ENCODE data around the gene KY.

Gene KY

DNA sequence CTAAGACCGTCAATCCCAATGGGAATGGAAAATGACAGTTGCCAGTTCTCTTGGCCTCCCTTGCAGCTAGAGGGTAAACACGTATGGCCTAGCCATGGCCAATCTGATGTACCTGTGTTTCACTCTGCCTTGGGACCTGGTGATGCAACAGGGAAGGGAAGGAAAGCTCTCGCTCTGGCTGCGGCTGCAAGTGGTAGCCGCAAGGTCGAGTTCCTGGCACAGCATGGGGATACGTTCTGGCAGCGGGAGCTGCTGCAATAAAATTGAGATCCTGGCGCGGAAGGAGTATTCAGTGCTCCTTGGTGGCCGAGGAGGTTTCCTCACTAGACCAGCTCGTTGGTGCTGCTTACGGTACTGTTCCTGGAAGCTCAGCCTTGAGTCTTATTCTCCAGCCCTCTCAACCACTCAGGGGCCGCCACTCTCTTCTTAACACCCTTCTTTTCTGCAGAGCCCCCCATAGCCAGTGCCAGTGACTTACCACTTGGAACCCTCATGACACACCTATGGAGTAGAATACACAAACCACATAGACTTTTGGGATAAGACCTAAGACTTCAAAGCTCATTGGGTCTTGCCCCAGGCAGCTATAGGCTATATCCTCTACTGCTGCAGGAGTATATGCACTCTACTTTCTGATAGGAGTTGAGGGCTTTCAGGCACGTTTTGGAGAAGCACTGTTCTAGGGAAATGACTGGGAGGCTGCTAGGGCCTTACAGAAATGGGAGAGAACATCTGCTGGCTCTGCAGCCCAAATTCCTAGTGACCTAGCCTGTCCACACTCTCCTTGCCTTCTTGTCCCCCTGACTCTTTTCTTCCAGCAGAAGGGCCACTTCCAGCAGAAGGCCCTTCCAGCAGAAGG is 2.7 kb downstream of the KY start:
- no peak for TF ChIP-seq POLR2AphosphoS5 (IDR thresholded peaks at IDR 0.05; ENCODE audit: low read depth, low read length)
- no peak for TF ChIP-seq FOXP2 (optimal IDR thresholded peaks at IDR 0.05; ENCODE audit: borderline replicate concordance, extremely low read depth, extremely low read length, insufficient read depth)
- TF ChIP-seq, protein P1, sequence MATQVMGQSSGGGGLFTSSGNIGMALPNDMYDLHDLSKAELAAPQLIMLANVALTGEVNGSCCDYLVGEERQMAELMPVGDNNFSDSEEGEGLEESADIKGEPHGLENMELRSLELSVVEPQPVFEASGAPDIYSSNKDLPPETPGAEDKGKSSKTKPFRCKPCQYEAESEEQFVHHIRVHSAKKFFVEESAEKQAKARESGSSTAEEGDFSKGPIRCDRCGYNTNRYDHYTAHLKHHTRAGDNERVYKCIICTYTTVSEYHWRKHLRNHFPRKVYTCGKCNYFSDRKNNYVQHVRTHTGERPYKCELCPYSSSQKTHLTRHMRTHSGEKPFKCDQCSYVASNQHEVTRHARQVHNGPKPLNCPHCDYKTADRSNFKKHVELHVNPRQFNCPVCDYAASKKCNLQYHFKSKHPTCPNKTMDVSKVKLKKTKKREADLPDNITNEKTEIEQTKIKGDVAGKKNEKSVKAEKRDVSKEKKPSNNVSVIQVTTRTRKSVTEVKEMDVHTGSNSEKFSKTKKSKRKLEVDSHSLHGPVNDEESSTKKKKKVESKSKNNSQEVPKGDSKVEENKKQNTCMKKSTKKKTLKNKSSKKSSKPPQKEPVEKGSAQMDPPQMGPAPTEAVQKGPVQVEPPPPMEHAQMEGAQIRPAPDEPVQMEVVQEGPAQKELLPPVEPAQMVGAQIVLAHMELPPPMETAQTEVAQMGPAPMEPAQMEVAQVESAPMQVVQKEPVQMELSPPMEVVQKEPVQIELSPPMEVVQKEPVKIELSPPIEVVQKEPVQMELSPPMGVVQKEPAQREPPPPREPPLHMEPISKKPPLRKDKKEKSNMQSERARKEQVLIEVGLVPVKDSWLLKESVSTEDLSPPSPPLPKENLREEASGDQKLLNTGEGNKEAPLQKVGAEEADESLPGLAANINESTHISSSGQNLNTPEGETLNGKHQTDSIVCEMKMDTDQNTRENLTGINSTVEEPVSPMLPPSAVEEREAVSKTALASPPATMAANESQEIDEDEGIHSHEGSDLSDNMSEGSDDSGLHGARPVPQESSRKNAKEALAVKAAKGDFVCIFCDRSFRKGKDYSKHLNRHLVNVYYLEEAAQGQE (IDR thresholded peaks at IDR 0.05; ENCODE audit: insufficient read depth in 1 of 2, low read depth in 2 of 2, low read length in 2 of 2): no peak
- no peak for TF ChIP-seq SIN3A (IDR thresholded peaks at IDR 0.05; ENCODE audit: borderline replicate concordance, insufficient read depth, low read length)
- TF ChIP-seq TAF1 (IDR thresholded peaks at IDR 0.05; ENCODE audit: borderline replicate concordance, insufficient read depth, low read length): no peak

DNA sequence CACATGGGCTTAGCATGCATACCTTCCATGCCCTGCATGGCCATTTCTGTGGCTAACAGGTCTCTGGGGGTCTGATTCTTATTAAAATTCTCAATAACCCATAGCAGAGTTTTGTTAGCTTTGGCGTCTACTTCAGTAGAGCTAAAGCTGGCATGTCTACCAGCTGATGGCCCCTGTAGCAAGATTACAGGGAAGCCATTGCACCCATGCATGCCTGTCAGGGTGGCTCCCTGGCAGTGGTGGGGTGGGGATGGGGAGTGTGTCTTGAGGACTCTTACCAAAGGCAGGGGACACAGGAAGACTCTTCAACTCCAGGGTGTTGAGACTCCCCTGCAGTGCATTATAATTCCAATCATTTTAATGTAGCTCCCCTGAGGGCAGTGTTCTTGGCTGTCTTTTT is 4.7 kb downstream of the KY start:
- no peak for TF ChIP-seq POLR2AphosphoS5 (IDR thresholded peaks at IDR 0.05; ENCODE audit: low read depth, low read length)
- no peak for TF ChIP-seq FOXP2 (optimal IDR thresholded peaks at IDR 0.05; ENCODE audit: borderline replicate concordance, extremely low read depth, extremely low read length, insufficient read depth)
- TF ChIP-seq, protein P1 (IDR thresholded peaks at IDR 0.05; ENCODE audit: insufficient read depth in 1 of 2, low read depth in 2 of 2, low read length in 2 of 2): no peak
- no peak for TF ChIP-seq SIN3A (IDR thresholded peaks at IDR 0.05; ENCODE audit: borderline replicate concordance, insufficient read depth, low read length)
- TF ChIP-seq TAF1 (IDR thresholded peaks at IDR 0.05; ENCODE audit: borderline replicate concordance, insufficient read depth, low read length): no peak

DNA sequence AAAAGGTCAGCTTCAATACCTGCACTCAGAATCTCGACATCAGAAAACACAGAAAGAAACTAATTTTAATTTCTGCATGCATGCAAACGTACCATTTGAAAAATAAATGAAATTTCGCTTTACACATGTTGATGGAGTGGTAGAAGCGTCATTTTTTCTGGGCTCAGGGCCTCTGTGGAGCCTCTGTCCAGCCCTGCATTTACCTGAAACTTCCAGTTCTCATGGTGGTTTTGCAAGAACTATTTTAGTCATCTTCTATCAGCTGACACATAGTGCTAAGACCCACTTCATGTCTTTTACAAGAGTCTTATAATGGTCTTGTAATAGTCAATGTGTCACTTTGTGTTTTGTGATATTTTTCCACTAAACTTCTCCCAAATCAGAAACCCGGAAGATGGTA is 5.3 kb downstream of the KY start:
- TF ChIP-seq, protein P1 (IDR thresholded peaks at IDR 0.05; ENCODE audit: insufficient read depth in 1 of 2, low read depth in 2 of 2, low read length in 2 of 2): no peak

DNA sequence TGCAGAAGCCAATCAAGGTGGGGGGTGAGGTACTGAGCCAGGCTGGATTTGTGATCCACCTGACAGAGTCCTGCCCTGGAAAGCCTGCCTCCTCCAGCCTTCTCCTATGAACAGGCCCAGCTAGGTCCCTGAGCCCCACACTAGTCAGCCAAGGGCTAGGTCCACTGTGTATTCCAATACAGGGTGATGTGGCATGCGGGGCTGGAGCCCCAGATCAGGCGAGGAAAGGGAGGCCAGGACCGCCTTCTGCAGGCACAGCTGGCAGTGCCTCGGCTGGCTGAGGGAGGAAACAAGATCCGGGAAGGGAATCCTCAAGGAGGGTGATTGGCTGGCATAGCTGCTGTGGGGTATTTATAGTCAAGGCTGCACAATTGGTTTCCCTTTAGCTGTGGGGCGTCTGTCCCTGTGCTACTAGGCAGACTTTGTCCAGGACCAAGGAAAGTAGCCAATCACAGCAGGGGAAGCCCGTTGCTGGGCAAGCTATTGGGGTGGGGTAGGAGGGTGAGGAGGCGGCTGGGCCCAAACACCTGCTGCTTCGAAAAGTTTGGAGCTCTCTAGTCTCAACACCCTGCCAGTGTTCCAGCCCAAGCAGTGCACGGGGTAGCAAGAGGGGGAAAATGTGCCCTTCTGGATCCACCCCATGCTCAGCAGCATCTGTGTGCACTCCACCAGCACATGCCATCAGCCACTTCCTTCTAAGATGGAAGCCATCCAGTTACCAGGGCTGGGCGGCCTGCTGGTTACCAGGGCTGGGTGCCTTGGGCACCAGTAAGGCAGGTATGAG is 5.9 kb downstream of the KY start:
- TF ChIP-seq, protein P1 (IDR thresholded peaks at IDR 0.05; ENCODE audit: insufficient read depth in 1 of 2, low read depth in 2 of 2, low read length in 2 of 2): no peak
- no peak for TF ChIP-seq TAF1 (IDR thresholded peaks at IDR 0.05; ENCODE audit: borderline replicate concordance, insufficient read depth, low read length)
- TF ChIP-seq FOXP2 (optimal IDR thresholded peaks at IDR 0.05; ENCODE audit: borderline replicate concordance, extremely low read depth, extremely low read length, insufficient read depth): no peak
- no peak for TF ChIP-seq SIN3A (IDR thresholded peaks at IDR 0.05; ENCODE audit: borderline replicate concordance, insufficient read depth, low read length)
- no peak for TF ChIP-seq POLR2AphosphoS5 (IDR thresholded peaks at IDR 0.05; ENCODE audit: low read depth, low read length)
